Left lobe of liver (tissue), 2 donors: ENCODE data around the gene HIRIP3. TPM values are rescaled to one million over a fixed set of nuclear protein-coding genes. Genes with fewer than 3 reads are reported as not detected.
"Not testable (repeated sequence)": the region's sequence is repeated elsewhere in the genome, so short reads cannot be mapped to it uniquely, and the experiment has no call there.

Experiments
- ATAC-seq: fragments of 200-7000 bp; cut with Tn5 transposase; one replicate; pipeline ENCODE4 v1.9.1; 2020; ENCODE audit warnings: mild to moderate bottlenecking, moderate library complexity
- DNase-seq: peaks from one replicate; pipeline ENCODE4 v3.0.0-alpha.2; 2020; ENCODE audit warnings: low spot score
- total RNA-seq: library from RNA; stranded (reverse); gene quantifications from one replicate; pipeline ENCODE4 v1.2.1, GENCODE V29; 2021
- donor health status: DM: no; HTN: no; CAD: no; lungs with moderate emphysema.
- donor health status: DM: no; HTN: yes; CAD: no.

Gene HIRIP3
- total RNA-seq, 1 donor from 2014 or later: 9.2 TPM

- ATAC-seq, DNase-seq: not testable (repeated sequence)
These were observed 22.5 kb upstream of the HIRIP3 start for GRCh38 chr16:30017937-30018336.

DNA sequence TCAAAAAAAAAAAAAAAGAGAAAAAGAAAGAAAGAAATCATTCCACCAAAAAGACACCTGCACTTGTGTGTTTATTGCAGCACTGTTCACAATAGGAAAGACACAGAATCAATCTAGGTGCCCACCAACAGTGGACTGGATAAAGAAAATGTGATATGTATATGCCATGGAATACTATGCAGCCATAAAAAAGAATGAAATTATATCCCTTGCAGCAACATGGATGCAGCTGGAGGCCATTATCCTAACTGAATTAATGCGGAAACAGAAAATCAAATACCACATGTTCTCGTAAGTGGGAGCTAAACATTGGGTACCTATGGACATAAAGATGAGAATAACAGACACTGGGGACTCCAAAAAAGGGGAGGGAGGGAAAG lies 21.9 kb upstream of the HIRIP3 start:
- DNase-seq: no peak
- no peak for ATAC-seq

GRCh38 chr16:30016555-30017276 lies 21.3 kb upstream of the HIRIP3 start:
- no peak for ATAC-seq

DNA sequence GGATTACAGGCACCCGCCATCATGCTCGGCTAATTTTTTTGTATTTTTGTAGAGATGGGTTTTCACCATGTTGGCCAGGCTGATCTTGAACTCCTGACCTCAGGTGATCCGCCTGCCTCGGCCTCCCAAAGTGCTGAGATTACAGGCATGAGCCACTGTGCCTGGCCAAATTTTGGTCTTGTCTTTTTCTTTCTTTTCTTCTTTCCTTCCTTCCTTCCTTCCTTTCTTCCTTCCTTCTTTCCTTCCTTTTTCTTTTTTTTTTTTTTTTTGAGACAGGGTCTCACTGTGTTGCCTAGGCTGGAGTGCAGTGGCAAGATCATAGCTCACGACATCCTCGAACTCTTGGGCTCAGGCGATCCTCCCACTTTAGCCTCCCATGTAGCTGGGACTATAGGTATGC lies 20.0 kb upstream of the HIRIP3 start:
- not testable (repeated sequence) for DNase-seq, ATAC-seq

More at GRCh38 chr16:30016555-30017276, 21.3 kb upstream of the HIRIP3 start:
- DNase-seq: no peak

DNA sequence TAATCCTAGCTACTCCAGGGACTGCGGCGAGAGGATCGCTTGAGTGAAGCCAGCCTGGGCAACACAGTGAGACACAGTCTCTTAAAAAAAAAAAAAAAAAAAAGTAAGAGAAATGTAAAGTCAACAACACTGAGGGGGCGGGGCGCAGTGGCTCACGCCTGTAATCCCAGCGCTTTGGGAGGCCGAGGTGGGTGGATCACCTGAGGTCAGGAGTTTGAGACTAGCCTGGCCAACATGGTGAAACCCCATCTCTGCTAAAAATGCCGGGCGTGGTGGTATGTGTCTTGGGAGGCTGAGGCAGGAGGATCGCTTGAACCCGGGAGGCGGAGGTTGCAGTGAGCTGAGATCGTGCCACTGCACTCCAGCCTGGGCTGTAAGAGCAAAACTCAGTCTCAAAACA lies 17.2 kb upstream of the HIRIP3 start:
- not testable (repeated sequence) for ATAC-seq, DNase-seq

- DNase-seq (no peak), ATAC-seq (no peak)
These were observed 16.5 kb upstream of the HIRIP3 start for GRCh38 chr16:30011714-30012504.

DNA sequence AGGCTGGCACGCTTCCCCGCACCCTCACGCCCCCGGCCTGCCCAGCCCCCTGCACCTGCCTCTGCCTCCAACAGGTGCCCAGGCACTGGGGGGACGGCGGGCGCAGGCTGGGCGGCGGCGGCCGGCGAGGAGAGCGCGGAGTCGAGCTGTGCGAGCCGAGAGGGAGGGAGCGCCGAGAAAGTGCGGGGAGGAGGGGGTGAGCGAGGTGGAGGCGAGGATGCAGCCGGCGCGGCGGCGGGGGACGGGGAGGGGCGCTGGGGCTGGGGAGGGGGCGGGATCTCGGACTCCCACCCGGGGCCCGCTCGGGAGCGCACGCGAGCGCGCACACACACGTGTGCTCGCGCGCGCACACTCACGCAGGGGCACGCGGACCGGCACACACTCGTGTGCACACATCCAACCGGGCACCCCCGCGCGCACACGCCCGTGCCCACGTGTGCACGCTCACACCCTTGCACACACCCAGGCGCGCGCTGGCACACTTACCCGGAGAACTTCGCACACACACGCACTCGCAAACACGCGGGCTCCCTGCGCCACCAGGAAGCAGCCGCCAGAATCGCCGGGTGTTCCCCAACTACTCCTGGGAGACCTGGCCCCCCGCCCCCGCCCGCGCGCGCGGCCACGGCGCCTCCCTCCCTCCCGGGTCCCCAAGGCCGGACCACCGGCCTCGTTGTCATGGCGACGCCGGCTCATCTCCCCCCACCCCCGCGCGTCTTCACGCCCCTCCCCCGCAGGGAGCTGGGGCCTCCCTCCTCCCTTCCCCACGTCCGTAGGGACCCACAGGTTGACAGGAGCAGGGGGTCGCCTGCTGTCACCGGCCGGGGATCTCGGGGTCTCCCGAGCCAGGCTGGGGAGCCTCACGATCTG lies 15.7 kb upstream of the HIRIP3 start, which contains the start of gene DOC2A:
TSS of gene DOC2A (minus strand) at position 184 of the 870 bp plus-strand sequence. CDS start 805 bp downstream, outside the sequence.
- ATAC-seq (no peak), DNase-seq (no peak)

DNA sequence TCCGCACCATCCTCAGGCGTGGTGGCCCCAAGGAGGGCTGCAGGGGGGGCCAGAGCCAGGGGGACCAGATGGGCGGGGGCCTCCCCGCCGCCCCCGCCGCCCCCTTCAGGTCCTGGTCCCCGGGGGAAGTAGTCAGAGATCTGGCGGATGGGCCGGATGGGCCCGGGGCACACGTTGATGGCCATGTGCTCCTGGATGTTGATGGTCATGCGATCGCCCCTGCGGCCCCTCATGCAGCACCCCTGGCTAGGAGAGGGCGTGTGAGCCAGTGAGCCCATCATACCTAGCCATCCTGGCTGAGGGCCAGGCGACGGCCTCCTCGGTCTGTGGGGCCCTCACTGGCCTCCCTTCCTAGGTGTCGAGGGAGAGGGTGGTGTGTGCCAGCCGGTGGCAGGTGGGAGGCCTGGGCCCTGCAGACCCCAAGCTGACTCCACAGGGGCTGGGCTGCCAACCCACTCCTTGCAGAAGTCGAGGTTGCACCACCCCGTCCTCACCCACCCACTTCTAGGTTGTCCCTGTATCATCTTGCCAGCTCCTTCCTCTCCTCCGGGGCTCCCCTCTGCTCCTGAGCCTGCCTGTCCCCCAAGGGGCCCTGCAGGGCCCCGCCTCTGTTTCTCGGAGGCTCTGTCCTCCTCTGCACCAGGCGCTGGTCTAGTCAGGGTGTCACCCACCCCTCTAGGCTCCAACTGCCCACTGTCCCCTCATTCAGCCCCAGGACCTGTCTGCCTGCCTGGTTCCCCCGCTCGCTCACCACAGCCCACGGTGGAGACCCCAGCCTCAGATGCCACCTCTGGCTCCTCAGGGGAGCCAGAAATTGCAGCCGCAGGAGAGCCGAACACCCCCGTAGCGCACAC lies 14.8 kb upstream of the HIRIP3 start:
- DNase-seq (no peak), ATAC-seq (no peak)

DNA sequence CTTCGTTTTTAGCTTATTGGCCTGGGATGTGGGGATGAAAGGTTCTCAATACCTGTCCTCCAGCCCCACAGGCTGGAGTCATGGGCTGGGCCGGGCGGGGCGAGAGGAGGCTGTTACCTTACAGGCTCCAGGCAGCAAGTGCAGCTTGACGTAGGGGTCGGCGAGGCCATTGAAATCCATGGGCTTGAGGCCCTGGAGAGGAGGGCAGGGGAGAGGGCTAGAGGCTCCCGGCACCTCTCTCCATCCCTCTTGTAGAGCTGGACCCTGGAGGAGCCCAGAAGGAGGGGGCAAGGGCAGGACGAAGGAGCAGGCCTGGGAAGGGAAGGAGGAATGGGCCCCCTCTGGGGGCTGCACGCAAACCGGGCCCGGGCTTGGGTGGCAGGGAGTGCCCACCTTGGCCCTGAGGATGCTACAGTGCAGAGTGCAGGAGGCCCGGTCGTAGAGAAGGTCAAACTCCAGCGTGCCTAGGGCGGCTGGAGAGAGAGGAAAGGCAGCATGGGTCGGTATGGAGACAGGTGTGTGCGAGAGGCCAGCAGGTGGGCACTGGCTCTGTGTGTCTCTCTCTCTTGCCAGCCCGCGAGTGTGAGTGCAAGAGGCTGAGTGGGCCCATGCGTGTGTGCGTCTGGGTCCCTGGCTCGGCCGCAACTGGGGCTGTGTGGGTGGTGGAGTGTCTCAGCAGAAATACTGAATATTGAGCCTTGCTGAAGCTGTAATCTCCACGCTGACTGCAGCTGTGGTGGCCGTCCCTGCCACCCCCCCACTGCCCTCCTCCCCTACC lies 13.9 kb upstream of the HIRIP3 start:
- no peak for DNase-seq
- ATAC-seq: peak; percentile 10

DNA sequence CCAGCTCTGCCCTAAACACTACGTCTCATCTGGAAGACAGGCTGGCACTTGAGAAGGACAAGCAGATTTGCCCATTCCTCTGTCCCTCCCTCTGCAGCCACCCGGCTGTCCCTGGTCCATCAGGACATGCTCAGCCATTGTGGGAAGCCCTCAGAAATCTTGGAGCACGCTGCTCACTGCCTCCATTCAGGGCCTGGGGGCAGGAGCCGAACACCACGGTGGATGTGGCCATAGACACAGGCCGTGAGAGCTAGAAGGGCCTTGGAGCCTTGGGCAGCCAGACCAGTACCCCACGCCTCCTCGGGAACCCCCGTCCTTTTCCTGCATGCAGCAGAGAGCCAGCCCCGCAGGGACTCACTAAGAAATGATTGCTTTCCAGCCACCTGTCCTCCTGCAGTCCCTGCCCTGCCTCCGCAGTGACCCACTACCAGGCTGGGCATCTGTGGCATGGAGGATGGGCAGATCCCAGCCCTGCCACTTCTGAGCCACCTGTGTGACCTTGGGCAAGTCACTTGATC lies 12.0 kb upstream of the HIRIP3 start:
- ATAC-seq (no peak), DNase-seq (no peak)

GRCh38 chr16:30006659-30007377 lies 11.4 kb upstream of the HIRIP3 start:
- no peak for DNase-seq
- ATAC-seq: no peak

DNA sequence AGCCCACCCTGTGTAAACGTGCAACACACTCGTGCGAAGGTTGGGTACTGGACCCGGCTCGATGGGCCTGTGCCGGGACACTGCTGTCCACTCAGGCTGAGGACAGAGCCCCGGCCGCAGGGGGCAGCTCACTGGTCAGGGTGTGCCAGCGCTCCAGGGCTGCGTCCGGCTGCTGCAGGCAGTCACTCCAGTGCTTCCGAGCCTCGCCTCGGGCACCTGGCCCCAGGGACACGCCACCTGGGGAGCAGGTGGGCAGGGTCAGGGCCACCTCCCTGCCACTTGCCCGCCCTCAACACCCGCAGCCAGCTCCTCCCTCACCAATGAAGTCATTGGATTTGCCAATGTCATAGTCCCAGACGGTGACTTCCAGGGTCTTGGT lies 10.7 kb upstream of the HIRIP3 start:
- DNase-seq (no peak), ATAC-seq (no peak)

DNA sequence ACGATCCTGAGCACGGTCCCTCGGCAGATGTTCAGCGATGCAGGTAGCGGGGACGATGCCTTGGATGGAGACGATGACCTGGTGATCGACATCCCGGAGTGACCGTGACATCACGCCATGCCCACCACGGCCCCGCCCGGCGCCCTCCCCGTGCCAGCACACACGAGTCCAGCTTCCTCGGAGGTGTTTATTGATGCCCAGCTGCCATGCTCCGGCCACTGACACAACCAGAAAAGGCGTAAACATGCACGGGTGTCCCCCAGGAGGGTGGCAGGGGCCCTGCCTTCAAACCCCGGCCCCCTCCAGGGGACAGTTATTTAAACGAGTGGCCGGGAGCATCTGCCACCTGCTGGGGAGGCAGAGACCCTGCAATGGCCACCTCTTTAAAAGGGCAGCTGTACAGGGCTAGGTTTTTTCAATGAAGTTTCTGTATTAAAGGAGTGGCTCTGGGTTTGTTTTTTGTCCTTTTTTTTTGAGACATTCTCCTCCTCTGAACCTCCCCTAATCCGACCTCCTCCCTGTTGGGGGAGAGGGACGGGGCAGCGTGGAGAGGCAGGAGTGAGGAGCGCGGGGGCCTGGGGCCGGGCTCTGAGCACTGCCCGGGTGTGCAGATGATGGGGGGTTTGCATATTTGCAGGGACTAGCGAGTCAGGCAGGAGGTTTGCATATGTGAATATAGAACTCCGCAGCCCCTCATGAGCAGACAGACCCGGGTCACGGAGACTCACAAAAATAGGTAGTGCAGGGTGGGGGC lies 10.1 kb upstream of the HIRIP3 start:
- ATAC-seq: peak; percentile 77
- no peak for DNase-seq

DNA sequence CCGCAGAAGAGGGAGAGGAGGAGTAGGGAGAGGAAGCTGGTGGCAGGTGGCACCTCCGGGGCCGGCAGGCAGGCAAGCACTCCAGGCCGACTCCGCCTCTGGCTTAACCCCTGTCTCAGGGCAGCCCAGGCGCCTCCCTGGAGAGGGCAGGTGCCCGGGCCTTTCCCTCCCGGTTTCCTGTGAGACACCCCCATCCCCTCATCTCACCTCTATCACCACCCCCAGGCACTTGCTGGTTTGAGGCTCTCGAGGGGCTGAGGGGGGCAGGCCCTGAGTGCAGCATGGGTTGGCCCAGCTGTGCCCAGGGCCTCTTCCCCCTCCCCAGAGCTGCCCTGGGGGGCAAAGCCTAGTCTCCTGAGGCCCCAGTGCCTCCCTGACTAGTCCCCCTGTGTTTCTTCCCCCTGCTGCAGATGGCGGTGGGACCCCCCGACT lies 9.4 kb upstream of the HIRIP3 start:
- no peak for DNase-seq
- peak; percentile 48 for ATAC-seq

- DNase-seq: no peak
- ATAC-seq: no peak
These were observed 9.0 kb upstream of the HIRIP3 start for GRCh38 chr16:30004424-30004776.

DNA sequence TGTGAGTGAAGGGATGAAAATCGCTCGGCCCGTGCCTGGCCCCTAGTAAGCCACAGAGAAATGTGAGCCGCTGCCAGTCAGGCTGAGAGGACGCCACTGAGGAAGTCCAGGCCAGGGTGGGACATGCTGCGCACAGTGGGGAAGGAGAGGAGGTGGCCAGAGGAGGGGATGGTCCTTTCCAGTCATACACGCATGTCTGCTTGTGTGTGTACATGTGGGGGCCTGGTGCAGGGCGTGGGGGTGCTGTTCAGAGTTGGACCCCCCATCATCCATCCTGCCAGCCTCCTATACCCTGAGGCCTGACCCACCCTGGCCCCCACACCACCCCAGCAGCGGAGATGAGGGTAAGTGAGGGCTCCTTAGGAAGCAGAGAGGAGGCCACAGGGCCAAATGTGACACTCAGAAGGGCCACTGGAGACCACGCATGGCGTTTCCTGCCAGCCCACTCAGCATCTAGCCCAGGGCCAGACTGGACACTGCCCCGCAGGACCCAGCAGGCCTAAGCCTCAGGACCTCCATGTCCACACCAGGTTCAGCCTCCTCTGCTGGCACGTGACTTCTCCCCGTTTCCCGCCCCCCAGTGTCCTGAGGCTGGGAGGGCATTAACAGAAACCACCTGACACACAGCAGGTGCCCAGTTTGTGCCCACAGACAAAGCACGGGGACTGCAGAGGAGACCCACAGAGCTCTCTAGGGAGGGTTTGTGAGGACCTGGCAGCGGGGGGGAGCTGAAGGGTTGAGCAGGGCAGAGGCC lies 8.4 kb upstream of the HIRIP3 start:
- DNase-seq (no peak), ATAC-seq (no peak)
